Astrocyte (in vitro differentiated cells and primary cell): ENCODE measurements around the gene KRT37. TPM values are rescaled to one million over a fixed set of nuclear protein-coding genes. Genes with fewer than 3 reads are reported as not detected.

Experiments
- DNase-seq: peaks from one replicate; pipeline ENCODE4 v3.0.0-alpha.2; 2010; ENCODE audit warnings: low read depth
- FAIRE-seq: peaks from 2 replicates; lab custom pipeline; 2011; peaks lifted over from hg19 to GRCh38; lab: Jason Lieb, UNC
- H2AFZ ChIP-seq: 2 replicates; pipeline ENCODE4 v1.6.0; 2012; ENCODE audit warnings: low read depth, low read length, inconsistent platforms
- H3K27ac ChIP-seq: 2 replicates; pipeline ENCODE4 v1.5.1; 2011; ENCODE audit warnings: low read depth, low read length, inconsistent platforms
- H3K27me3 ChIP-seq: 2 replicates; pipeline ENCODE4 v1.6.0; 2011; ENCODE audit warnings: low read length, inconsistent platforms; ENCODE audit not compliant: insufficient read depth
- H3K36me3 ChIP-seq: 2 replicates; pipeline ENCODE4 v1.5.1; 2011; ENCODE audit warnings: low read length, inconsistent platforms; ENCODE audit not compliant: insufficient read depth
- H3K4me1 ChIP-seq: 2 replicates; pipeline ENCODE4 v1.5.1; 2011; ENCODE audit warnings: low read length, inconsistent platforms; ENCODE audit not compliant: insufficient read depth
- H3K4me2 ChIP-seq: 2 replicates; pipeline ENCODE4 v1.6.0; 2012; ENCODE audit warnings: low read length, inconsistent platforms
- H3K4me3 ChIP-seq: 2 replicates; pipeline ENCODE4 v1.5.1; 2011; ENCODE audit warnings: low read depth, mild to moderate bottlenecking, low read length, inconsistent platforms; ENCODE audit not compliant: insufficient read depth
- H3K79me2 ChIP-seq: 2 replicates; pipeline ENCODE4 v1.6.0; 2012; ENCODE audit warnings: mild to moderate bottlenecking, low read length, inconsistent platforms; ENCODE audit not compliant: insufficient read depth
- H3K9ac ChIP-seq: 2 replicates; pipeline ENCODE4 v1.6.0; 2012; ENCODE audit warnings: mild to moderate bottlenecking, low read length, inconsistent platforms
- H3K9me3 ChIP-seq: 2 replicates; pipeline ENCODE4 v1.5.1; 2012; ENCODE audit warnings: low read depth, mild to moderate bottlenecking, low read length, inconsistent platforms; ENCODE audit not compliant: insufficient read depth
- H4K20me1 ChIP-seq: 2 replicates; pipeline ENCODE4 v1.6.0; 2012; ENCODE audit warnings: low read length, inconsistent platforms; ENCODE audit not compliant: insufficient read depth
- H3K27ac Mint-ChIP-seq: one replicate; pipeline ENCODE4 v1.8.0; 2021; ENCODE audit warnings: mild to moderate bottlenecking, mixed read lengths; ENCODE audit not compliant: unreplicated experiment
- H3K27me3 Mint-ChIP-seq: one replicate; pipeline ENCODE4 v1.8.0; 2021; ENCODE audit warnings: low read depth, mixed read lengths; ENCODE audit not compliant: unreplicated experiment
- H3K36me3 Mint-ChIP-seq: one replicate; pipeline ENCODE4 v1.8.0; 2021; ENCODE audit warnings: low read depth, mixed read lengths; ENCODE audit not compliant: unreplicated experiment
- H3K4me1 Mint-ChIP-seq: one replicate; pipeline ENCODE4 v1.8.0; 2021; ENCODE audit warnings: low read depth, mixed read lengths; ENCODE audit not compliant: unreplicated experiment
- H3K4me3 Mint-ChIP-seq: one replicate; pipeline ENCODE4 v1.8.0; 2021; ENCODE audit warnings: mild to moderate bottlenecking, moderate library complexity, mixed read lengths; ENCODE audit not compliant: unreplicated experiment
- H3K9me3 Mint-ChIP-seq: one replicate; pipeline ENCODE4 v1.8.0; 2021; ENCODE audit warnings: mild to moderate bottlenecking, mixed read lengths; ENCODE audit not compliant: unreplicated experiment
- EZH2 ChIP-seq: IDR thresholded peaks from 2 replicates; pipeline ENCODE4 v1.6.1; 2012; ENCODE audit warnings: mild to moderate bottlenecking, low read length, inconsistent platforms; ENCODE audit not compliant: insufficient read depth
- total RNA-seq: library from RNA; stranded (reverse); gene quantifications from 2 replicates; pipeline ENCODE4 v1.2.1, GENCODE V29; 2021
- TF ChIP-seq, protein P1 (sequence below): IDR thresholded peaks from 2 replicates; pipeline ENCODE4 v1.5.1; 2011; ENCODE audit warnings: low read depth, mild to moderate bottlenecking, inconsistent platforms, low read length, moderate library complexity; ENCODE audit not compliant: insufficient read depth

Gene KRT37
- total RNA-seq, 1 donor from 2014 or later: not detected

DNA sequence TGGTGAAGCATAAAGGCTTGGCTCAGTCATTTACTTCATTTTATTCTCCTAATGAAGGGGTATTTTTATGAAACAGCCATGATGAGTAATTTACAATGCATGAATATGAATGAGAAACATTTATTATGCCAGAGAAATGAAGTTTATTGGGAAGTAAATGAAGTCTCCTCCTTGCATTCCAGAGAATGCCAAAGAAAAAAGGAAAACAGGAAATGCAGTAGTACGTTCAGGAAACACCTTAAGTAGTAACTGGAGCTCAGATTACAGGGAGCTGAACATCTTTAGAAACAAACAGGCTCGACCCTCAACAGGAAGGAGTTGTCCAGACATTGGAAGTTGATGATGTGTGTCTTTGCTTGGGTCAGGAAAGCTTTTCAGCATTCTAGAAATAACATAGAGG is 46.8 kb downstream of the KRT37 start:
- DNase-seq: no peak
- peak; percentile 37 for FAIRE-seq
- Histone ChIP-seq H3K4me1 (peaks cover 10% of the 10 kb centered on the region), H3K36me3 (no peaks in the 10 kb centered on the region), H4K20me1 (no peaks in the 10 kb centered on the region), H3K79me2 (no peaks in the 10 kb centered on the region), H3K27me3 (no peaks in the 10 kb centered on the region), H3K4me3 (no peak overlapping the region), H3K4me2 (no peak overlapping the region), H3K9ac (no peak overlapping the region), H3K27ac (no peak overlapping the region), H2AFZ (peak overlapping the region; percentile 33), H3K9me3 (no peaks in the 10 kb centered on the region)
- peaks cover 24% of the 10 kb centered on the region for H3K9me3 Mint-ChIP-seq
- H3K27me3 Mint-ChIP-seq: peaks cover 13% of the 10 kb centered on the region
- no peak overlapping the region for H3K4me3 Mint-ChIP-seq
- no peaks in the 10 kb centered on the region for H3K36me3 Mint-ChIP-seq
- peaks cover 8% of the 10 kb centered on the region for H3K4me1 Mint-ChIP-seq
- no peak for TF ChIP-seq EZH2
- TF ChIP-seq, protein P1, sequence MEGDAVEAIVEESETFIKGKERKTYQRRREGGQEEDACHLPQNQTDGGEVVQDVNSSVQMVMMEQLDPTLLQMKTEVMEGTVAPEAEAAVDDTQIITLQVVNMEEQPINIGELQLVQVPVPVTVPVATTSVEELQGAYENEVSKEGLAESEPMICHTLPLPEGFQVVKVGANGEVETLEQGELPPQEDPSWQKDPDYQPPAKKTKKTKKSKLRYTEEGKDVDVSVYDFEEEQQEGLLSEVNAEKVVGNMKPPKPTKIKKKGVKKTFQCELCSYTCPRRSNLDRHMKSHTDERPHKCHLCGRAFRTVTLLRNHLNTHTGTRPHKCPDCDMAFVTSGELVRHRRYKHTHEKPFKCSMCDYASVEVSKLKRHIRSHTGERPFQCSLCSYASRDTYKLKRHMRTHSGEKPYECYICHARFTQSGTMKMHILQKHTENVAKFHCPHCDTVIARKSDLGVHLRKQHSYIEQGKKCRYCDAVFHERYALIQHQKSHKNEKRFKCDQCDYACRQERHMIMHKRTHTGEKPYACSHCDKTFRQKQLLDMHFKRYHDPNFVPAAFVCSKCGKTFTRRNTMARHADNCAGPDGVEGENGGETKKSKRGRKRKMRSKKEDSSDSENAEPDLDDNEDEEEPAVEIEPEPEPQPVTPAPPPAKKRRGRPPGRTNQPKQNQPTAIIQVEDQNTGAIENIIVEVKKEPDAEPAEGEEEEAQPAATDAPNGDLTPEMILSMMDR: no peak
- no peak overlapping the region for H3K27ac Mint-ChIP-seq

Other genes starting within 250 kb of the KRT37 start
- not detected in 2 replicates for gene KRTAP4-2, start 246.4 kb downstream of the KRT37 start, total RNA-seq
- not detected in 2 replicates for gene KRTAP4-1, start 239.7 kb downstream of the KRT37 start, total RNA-seq
- gene KRTAP9-1, start 234.7 kb downstream of the KRT37 start, total RNA-seq: not detected in 2 replicates
- gene KRTAP9-2, start 197.9 kb downstream of the KRT37 start, total RNA-seq: not detected in 2 replicates
- gene KRTAP9-3, start 192.1 kb downstream of the KRT37 start, total RNA-seq: not detected in 2 replicates
- not detected in 2 replicates for gene KRTAP9-8, start 186.6 kb downstream of the KRT37 start, total RNA-seq
- not detected in 2 replicates for gene KRTAP9-4, start 174.9 kb downstream of the KRT37 start, total RNA-seq
- not detected in 2 replicates for gene KRTAP9-9, start 169.2 kb downstream of the KRT37 start, total RNA-seq
- not detected in 2 replicates for gene KRTAP9-6, start 159.2 kb downstream of the KRT37 start, total RNA-seq
- not detected in 2 replicates for gene KRTAP9-7, start 148.9 kb downstream of the KRT37 start, total RNA-seq
- not detected in 2 replicates for gene KRTAP29-1, start 121.7 kb downstream of the KRT37 start, total RNA-seq
- not detected in 2 replicates for gene KRTAP16-1, start 115.3 kb downstream of the KRT37 start, total RNA-seq
- not detected in 2 replicates for gene KRTAP17-1, start 108.9 kb downstream of the KRT37 start, total RNA-seq
- not detected in 2 replicates for gene KRT33A, start 73.8 kb downstream of the KRT37 start, total RNA-seq
- gene KRT33B, start 54.8 kb downstream of the KRT37 start, total RNA-seq: not detected in 2 replicates
- not detected in 2 replicates for gene KRT34, start 42.3 kb downstream of the KRT37 start, total RNA-seq
- gene KRT31, start 27.0 kb downstream of the KRT37 start, total RNA-seq: not detected in 2 replicates
- not detected in 2 replicates for gene KRT38, start 16.4 kb upstream of the KRT37 start, total RNA-seq
- not detected in 2 replicates for gene KRT32, start 42.8 kb upstream of the KRT37 start, total RNA-seq
- not detected in 2 replicates for gene KRT35, start 56.6 kb upstream of the KRT37 start, total RNA-seq
- gene KRT36, start 65.3 kb upstream of the KRT37 start, total RNA-seq: not detected in 2 replicates
- gene KRT13, start 81.0 kb upstream of the KRT37 start, total RNA-seq: not detected in 2 replicates
- gene KRT15, start 94.3 kb upstream of the KRT37 start, total RNA-seq: 0.26 and 0.79 TPM in 2 replicates
- gene KRT19, start 103.7 kb upstream of the KRT37 start, total RNA-seq: 113 and 210 TPM in 2 replicates
- 0.09 TPM in 1 of 2 replicates, not detected in the other for gene KRT9, start 147.5 kb upstream of the KRT37 start, total RNA-seq
- gene KRT14, start 162.3 kb upstream of the KRT37 start, total RNA-seq: 1.0 and 2.2 TPM in 2 replicates
- gene KRT16, start 188.2 kb upstream of the KRT37 start, total RNA-seq: 0.79 and 1.3 TPM in 2 replicates
- 21.4 and 28.3 TPM in 2 replicates for gene KRT17, start 200.0 kb upstream of the KRT37 start, total RNA-seq